NCI-H146 treated with DMSO at 0.1 percent for 48 hours (cell line): ENCODE results near the gene PGS1.

ENCODE experiments used
- DNase-seq: peaks from one replicate; lab custom pipeline; 2025; ENCODE audit not compliant: unreplicated experiment; lab: John Stamatoyannopoulos, UW

PGS1 gene

GRCh38 chr17:78384479-78385175 is 6.2 kb downstream of the PGS1 start:
- DNase-seq, result no peak

DNA sequence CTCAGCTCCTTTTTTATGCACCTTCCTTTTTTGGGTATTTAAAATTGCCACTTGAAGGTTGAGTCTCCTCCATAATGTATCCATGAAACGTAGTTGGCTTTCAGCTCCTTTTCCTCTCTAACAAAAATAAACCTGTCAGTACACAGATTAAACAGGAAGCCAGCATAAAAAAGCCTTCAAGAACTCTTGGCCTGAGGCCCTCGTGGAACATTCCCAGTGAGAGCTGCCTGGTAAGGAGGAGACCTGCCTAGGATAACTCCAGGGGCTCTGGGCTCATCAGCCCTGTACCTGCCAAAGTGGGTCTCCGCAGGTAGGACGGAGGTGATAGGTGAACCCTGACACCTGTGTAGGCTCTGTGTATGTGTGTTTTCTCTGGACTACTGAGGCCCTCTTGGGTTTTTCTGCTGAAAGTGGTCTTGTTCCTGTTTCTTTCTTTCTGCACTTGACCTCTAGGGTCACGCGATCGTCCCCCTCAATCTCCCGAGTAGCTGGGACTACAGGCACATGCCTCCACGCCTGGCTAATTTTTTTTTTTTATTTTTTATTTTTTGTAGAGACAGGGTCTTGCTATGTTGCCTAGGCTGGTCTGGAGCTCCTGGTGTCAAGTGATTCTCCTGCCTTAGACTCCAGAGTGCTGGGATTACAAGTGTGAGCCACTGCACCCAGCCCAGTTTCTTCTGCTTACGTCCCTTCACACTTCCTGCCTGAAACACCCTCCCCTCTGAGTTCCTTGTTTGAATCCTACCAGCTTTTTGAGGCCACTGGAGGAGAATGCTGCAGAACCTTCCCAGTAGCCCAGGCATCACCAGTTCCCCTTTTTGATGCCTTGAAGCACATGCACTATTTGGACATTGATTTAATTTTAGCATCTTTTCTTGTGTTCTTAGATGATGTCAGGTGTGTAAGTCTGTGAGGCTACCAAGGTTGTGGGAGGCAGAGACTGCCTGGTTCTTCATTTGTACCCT is 9.8 kb downstream of the PGS1 start:
- no peak for DNase-seq

GRCh38 chr17:78390241-78391050 is 12.0 kb downstream of the PGS1 start:
- DNase-seq, result no peak

DNA sequence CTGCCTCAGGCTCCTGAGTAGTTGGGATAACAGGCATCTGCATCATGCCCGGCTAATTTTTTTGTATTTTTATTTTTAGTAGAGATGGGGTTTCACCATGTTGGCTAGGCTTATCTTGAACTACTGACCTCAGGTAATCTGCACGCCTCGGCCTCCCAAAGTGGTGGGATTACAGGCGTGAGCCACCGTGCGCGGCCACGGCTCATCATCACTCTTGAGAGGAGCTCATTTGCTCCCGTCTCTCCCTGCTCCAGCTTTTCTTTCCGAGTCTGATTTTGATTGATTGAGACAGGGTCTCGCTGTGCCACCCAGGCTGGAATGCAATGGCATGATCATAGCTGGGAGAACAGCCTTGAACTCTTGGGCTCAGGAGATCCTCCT is 12.6 kb downstream of the PGS1 start:
- no peak for DNase-seq

DNA sequence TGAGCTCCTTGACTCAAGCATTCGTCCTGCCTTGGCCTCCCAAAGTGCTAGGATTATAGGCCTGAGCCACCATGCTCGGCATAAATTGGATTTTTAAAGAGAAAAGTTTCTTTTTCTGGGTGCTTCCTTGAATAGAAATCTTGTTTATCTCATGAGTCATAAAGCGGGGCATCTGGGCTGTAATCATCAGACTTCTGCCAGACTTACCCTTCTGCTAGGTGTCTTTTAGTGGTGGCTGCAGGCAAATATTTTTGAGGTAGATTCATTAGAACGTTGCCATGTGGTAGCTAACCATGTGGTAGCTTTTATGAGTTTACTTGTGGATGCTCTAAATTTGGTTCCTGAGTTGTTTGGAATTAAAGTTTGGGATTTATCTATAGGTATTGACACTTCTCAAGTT is 13.4 kb downstream of the PGS1 start:
- no peak for DNase-seq

DNA sequence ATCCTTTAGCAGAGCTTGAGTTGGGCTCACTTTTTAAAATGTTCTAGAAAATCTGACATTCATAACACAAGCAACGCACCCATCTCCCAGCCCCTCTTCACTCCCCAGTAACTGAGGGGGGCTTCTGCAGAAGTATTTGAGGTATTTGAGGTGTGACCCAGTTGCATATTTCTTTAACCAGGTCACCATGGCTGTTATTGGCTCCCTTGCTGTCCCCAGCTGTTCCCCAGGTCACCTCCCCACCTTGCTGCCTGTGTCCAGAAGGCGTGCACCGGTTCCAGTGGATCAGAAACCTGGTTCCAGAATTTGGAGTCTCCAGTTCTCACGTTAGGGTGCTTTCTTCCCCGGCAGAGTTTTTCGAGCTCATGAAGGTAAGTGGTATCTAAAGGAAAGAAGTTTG is 13.8 kb downstream of the PGS1 start:
- no peak for DNase-seq

DNA sequence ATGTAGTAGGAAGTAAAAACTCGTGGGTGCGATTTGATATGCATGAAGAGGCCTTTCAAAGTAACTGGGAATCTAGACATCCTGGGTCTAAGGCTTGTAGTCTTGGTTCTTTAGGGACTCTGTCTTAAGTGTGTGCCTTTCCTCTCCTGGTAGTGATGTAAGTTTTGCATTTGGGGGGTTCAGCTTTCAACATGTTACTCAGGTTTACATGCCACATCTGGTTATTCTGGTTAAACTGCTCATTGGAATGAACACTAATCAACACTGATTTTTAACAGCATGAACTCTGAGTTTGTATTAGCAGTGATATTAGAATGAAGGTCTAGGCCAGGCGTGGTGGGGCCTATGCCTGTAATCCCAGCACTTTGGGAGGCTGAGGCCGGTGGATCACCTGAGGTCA is 15.1 kb downstream of the PGS1 start:
- DNase-seq, result no peak

GRCh38 chr17:78394209-78394608 is 15.8 kb downstream of the PGS1 start:
- DNase-seq, result peak; percentile 99

DNA sequence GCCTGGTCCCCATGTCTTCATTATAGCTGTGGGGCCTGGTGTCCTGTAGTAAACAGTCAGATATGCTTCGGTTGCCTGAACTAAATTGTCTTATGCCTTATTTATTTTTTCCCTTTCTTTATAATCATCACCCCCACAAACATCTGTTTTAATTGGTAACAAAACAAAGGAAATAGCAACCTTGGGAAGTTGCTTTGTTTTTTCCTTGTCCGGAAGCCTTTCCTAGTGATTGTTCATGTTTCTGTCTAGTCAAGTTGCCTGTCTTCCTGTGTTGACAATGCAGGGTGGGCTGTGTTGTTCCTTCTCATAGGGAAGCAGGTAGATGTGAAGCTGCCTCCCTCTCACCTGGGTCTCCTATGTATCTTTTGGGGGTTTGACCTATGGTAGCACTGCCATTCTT is 16.7 kb downstream of the PGS1 start:
- no peak for DNase-seq

- DNase-seq, result no peak
Observed at GRCh38 chr17:78396441-78397337, 18.2 kb downstream of the PGS1 start.

GRCh38 chr17:78397681-78398101 is 19.2 kb downstream of the PGS1 start:
- DNase-seq, result no peak

- DNase-seq, result no peak
Observed at GRCh38 chr17:78398390-78398789, 19.9 kb downstream of the PGS1 start.

DNA sequence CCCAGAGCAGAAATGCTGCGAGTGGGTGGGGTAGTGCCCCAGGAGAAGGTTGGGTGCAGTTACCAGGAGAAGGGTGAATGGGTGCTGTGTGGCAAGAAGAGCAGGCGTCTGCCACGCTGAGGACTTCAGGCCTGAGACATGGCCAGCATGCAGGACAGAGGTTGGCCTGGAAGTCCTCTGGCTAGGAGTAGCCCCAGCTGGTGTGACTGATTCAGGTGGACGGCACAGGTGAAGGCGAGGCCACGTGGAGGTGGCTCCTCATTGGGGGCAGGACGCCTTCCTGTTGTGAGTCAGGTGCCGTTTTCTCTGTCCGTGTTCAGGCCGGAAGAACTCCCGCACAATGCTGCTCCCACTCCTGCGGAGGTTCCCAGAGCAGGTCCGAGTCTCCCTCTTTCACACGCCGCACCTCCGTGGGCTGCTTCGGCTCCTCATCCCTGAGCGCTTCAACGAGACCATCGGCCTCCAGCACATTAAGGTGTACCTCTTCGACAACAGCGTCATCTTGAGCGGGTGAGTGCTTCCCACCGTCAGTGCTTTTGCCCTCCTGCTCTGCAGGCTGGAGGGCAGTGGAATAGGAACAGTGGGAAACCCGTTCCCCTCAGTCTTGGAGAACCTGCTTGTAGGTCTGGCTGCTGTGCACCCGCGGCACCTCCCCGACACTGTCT is 20.7 kb downstream of the PGS1 start:
- no peak for DNase-seq

DNA sequence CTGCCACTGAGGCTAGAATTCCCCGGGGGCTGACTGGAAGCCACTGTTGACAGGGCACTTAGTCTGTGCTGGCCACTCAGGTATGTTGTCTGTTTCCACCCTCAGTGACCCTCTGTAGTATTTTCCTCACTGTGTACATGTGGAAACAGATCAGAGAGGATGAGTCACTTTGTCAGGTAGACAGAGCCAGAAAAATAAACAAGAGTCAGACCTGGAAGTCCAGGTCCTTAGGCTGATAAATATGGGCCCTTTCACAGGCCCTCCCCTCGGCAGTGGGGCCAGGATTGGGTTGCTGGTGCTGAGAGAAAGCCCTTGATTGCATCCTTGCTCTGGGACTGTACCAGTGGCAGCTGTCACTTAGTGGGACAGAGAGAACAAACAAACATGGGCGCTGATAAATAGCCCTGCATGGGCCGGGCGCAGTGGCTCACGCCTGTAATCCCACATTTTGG is 21.3 kb downstream of the PGS1 start:
- no peak for DNase-seq

DNA sequence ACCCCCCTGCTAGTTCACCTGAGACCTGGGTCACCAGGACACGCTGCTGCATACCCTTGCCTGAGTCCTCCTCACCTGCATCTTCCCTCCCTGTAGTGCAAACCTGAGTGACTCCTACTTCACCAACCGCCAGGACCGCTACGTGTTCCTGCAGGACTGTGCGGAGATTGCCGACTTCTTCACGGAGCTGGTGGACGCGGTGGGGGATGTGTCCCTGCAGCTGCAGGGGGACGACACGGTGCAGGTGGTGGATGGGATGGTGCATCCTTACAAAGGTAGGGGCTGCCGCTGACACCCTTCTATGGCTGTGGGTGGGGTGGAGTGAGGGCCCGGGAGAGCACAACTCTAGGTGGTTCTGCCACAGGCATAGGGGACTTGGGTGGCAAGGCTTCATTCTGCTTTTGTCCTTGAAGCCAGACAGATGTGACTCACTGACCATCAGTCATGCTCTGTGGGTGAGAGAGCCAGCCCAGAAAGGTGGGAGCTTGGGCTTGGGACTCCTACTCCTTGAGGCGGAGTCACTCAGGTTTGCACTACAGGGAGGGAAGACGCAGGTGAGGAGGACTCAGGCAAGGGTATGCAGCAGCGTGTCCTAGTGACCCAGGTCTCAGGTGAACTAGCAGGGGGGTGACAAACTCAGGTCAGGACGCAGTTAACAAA is 22.3 kb downstream of the PGS1 start:
- DNase-seq, result no peak

DNA sequence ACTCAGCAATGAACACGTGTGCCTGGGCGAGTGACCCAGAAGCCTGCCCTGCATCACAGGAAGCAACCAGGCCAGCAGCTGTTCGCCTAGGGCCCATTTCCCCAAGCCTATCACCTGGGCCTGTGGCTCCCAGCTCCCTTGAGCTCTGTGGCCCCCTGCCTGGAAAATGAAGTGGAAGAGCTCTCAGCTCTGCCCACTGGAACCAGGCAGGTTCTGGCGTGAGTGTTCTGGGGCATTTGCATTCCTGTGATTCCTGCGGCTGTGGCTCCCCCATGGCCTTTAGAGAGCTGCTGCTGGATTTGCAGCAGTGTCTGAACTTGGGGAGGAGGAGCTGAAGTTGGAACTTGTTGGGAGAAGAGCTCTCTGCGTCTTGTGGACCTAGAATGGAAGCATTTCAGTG is 22.8 kb downstream of the PGS1 start:
- no peak for DNase-seq

GRCh38 chr17:78401891-78402290 is 23.4 kb downstream of the PGS1 start:
- no peak for DNase-seq

DNA sequence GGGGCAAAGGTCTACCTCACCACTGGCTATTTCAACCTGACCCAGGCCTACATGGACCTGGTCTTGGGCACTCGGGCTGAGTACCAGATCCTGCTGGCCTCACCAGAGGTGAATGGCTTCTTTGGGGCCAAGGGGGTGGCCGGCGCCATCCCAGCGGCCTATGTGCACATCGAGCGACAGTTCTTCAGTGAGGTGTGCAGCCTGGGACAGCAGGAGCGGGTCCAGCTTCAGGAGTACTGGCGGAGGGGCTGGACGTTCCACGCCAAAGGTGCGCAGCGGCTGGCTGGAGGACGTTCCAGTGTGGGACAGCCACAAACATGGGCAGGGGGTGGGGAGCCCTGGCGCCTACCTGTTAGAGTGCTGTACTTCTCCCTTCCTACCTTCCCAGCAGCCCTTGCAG is 25.4 kb downstream of the PGS1 start:
- no peak for DNase-seq

DNA sequence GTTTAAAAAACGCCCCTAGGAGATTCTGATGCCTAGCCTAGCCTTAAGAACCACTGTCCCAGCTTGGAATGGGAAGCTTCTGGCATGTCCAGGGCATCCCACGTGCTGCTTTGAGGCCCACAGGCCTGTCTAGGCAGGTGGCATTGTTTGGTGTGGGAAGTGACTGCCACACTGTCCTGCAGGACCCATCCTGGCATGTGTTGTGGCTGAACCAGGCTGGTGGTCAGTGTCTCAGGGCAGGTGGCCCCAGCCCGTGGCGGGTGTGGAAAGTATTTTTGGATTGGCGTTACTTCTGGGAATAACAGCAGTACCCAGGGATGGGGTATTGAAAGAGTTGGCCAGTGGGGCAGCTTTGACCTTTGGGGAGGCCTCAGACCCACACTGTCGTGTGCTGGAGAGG is 27.9 kb downstream of the PGS1 start:
- DNase-seq, result no peak
